ENCODE measurements around the gene ZCWPW1. TPM values are rescaled to one million over a fixed set of nuclear protein-coding genes. Genes with fewer than 3 reads are reported as not detected.
"Not testable (repeated sequence)": the region's sequence is repeated elsewhere in the genome, so short reads cannot be mapped to it uniquely, and the experiment has no call there.

Gene ZCWPW1
- total and polyA plus RNA-seq, 3 donors from 2014 or later, result 83.5 to 145 (median 96.5) TPM

DNA sequence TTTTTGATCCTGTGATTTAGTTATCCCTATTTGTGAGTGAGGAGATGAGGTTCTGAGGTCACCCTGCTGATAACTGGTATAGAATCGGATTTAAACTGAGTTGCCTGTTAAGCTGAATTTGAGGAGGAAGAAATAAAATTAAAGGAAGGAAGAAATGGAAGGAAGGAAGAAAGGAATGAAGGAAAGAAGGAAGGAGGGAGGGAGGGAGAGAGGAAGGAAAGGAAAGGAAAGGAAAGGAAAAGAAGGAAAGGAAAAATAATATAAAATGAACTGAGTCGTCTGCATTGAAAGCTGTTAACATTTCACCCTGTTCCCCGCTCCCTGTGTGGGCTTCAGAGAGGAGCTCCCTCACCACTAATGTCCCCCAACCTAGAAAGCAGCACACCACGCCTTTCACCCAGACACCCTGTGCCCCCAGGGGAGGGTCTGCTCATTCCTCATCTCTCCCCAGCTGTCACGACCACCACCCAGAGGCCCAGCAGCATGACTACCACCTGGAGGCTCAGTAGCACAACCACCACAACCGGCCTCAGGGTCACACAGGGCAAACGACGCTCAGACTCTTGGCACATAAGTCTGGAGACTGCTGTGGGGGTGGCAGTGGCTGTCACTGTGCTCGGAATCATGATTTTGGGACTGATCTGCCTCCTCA is 38.9 kb downstream of the ZCWPW1 start:
- TF ChIP-seq POLR2A (IDR thresholded peaks at IDR 0.05), result no peak
- TF ChIP-seq, protein P1, sequence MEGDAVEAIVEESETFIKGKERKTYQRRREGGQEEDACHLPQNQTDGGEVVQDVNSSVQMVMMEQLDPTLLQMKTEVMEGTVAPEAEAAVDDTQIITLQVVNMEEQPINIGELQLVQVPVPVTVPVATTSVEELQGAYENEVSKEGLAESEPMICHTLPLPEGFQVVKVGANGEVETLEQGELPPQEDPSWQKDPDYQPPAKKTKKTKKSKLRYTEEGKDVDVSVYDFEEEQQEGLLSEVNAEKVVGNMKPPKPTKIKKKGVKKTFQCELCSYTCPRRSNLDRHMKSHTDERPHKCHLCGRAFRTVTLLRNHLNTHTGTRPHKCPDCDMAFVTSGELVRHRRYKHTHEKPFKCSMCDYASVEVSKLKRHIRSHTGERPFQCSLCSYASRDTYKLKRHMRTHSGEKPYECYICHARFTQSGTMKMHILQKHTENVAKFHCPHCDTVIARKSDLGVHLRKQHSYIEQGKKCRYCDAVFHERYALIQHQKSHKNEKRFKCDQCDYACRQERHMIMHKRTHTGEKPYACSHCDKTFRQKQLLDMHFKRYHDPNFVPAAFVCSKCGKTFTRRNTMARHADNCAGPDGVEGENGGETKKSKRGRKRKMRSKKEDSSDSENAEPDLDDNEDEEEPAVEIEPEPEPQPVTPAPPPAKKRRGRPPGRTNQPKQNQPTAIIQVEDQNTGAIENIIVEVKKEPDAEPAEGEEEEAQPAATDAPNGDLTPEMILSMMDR (IDR thresholded peaks at IDR 0.05), result no peak
- no peak for DNase-seq
- WGBS, 2 donors, result 62 to 76% methylated on average over 7 to 9 of the region's 9 CpGs

DNA sequence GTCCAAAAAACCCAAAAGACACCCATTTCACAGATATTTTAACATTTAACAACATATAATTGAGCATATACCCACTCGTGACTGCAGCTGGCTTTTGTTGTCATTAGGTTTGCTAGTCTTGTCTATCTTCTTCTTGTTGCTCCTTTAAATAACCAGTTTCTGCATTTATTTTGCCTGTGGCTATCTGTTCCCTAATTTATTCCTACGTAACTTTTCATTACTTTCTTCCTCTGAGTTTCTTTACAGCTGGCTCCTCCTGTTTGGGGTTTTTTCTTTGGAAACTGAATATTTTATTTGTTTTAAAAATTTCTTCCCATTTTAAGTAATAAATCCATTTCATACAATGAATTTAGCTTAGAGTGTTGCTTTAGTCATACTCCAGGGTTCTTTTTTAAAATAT is 40.8 kb downstream of the ZCWPW1 start:
- Histone ChIP-seq H3K4me3 (no peak overlapping the region), H3K9me3 (no peaks in the 10 kb centered on the region), H3K27me3 (no peaks in the 10 kb centered on the region), H3K4me1 (peaks cover 17% of the 10 kb centered on the region), H3K36me3 (ENCODE audit: low read depth, missing control alignments) (no peaks in the 10 kb centered on the region), H3K27ac (no peak overlapping the region)
- intact Hi-C loops (cut with DNase I; ENCODE audit: low total_unique reads), result no loop called here
- TF ChIP-seq POLR2A (IDR thresholded peaks at IDR 0.05), result no peak
- TF ChIP-seq, protein P1 (IDR thresholded peaks at IDR 0.05), result no peak
- DNase-seq, result no peak
- 76 to 80% methylated on average over 2 of the region's 2 CpGs for WGBS, 2 donors

More for the DNA sequence above, 38.9 kb downstream of the ZCWPW1 start:
- Histone ChIP-seq H3K9me3 (no peaks in the 10 kb centered on the region), H3K4me3 (no peak overlapping the region), H3K4me1 (peaks cover 17% of the 10 kb centered on the region), H3K36me3 (ENCODE audit: low read depth, missing control alignments) (no peaks in the 10 kb centered on the region), H3K27ac (no peak overlapping the region), H3K27me3 (no peaks in the 10 kb centered on the region)
- intact Hi-C loops (cut with DNase I; ENCODE audit: low total_unique reads), result no loop called here

- Histone ChIP-seq H3K9me3 (no peaks in the 10 kb centered on the region), H3K4me1 (peaks cover 17% of the 10 kb centered on the region), H3K4me3 (no peak overlapping the region), H3K36me3 (ENCODE audit: low read depth, missing control alignments) (no peaks in the 10 kb centered on the region), H3K27ac (no peak overlapping the region), H3K27me3 (no peaks in the 10 kb centered on the region)
- DNase-seq, result no peak
- 36 to 53% methylated on average over 5 of the region's 5 CpGs for WGBS, 2 donors
- no peak for TF ChIP-seq POLR2A (IDR thresholded peaks at IDR 0.05)
- TF ChIP-seq, protein P1 (IDR thresholded peaks at IDR 0.05), result no peak
- intact Hi-C loops (cut with DNase I; ENCODE audit: low total_unique reads), result no loop called here
These were observed 41.6 kb downstream of the ZCWPW1 start for GRCh38 chr7:100386940-100387339.

GRCh38 chr7:100384628-100385294 is 43.7 kb downstream of the ZCWPW1 start:
- DNase-seq, result no peak
- intact Hi-C loops (cut with DNase I; ENCODE audit: low total_unique reads), result no loop called here
- Histone ChIP-seq H3K36me3 (ENCODE audit: low read depth, missing control alignments) (no peaks in the 10 kb centered on the region), H3K27ac (no peak overlapping the region), H3K4me1 (peaks cover 10% of the 10 kb centered on the region), H3K9me3 (no peaks in the 10 kb centered on the region), H3K27me3 (no peaks in the 10 kb centered on the region), H3K4me3 (no peak overlapping the region)
- no peak for TF ChIP-seq POLR2A (IDR thresholded peaks at IDR 0.05)
- TF ChIP-seq, protein P1 (IDR thresholded peaks at IDR 0.05), result no peak
- WGBS, 2 donors, result 75 to 77% methylated on average over 6 of the region's 6 CpGs

- intact Hi-C loops (cut with DNase I; ENCODE audit: low total_unique reads); H3K27me3 ChIP-seq; H3K36me3 ChIP-seq (ENCODE audit: low read depth, missing control alignments); H3K9me3 ChIP-seq; H3K4me1 ChIP-seq: not testable (repeated sequence)
- WGBS, 2 donors, result 74 to 78% methylated on average over 8 of the region's 8 CpGs
- H3K27ac ChIP-seq, result peak overlapping the region in 1 of 2 donors; percentile 73
- peak; percentile 63 for DNase-seq
- H3K4me3 ChIP-seq, result peak overlapping the region; percentile 9 to 51
These were observed 46.2 kb downstream of the ZCWPW1 start for GRCh38 chr7:100382234-100382853.

DNA sequence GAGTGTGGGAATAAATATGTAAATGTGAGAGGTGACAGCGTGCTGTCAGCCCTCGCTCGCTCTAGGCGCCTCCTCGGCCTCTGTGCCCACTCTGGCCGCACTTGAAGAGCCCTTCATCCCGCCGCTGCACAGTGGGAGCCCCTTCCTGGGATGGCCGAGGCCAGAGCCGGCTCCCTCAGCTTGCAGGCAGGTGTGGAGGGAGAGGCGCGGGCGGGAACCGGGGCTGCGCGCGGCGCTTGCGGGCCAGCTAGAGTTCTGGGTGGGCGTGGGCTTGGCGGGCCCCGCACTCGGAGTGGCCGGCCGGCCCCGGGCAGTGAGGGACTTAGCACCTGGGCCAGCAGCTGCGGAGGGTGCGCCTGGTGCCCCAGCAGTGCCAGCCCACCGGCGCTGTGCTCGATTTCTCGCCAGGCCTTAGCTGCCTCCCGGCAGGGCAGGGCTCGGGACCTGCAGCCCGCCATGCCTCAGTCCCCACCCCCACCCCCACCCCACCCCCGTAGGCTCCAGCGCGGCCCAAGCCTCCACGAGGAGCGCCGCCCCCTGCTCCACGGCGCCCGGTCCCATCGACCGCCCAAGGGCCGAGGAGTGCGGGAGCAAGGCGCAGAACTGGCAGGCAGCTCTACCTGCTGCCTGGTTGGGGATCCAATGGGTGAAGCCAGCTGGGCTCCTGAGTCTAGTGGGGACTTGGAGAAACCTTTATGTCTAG is 46.8 kb downstream of the ZCWPW1 start:
- H3K27me3 ChIP-seq; H3K9me3 ChIP-seq; H3K27ac ChIP-seq; intact Hi-C loops (cut with DNase I; ENCODE audit: low total_unique reads); H3K4me1 ChIP-seq; H3K36me3 ChIP-seq (ENCODE audit: low read depth, missing control alignments); DNase-seq: not testable (repeated sequence)
- 47 to 75% methylated on average over 15 to 49 of the region's 49 CpGs for WGBS, 2 donors
- peak overlapping the region; percentile 9 to 51 for H3K4me3 ChIP-seq

Measured in testis (tissue), 3 donors.